ENCODE measurements around the gene NIFK.

DNA sequence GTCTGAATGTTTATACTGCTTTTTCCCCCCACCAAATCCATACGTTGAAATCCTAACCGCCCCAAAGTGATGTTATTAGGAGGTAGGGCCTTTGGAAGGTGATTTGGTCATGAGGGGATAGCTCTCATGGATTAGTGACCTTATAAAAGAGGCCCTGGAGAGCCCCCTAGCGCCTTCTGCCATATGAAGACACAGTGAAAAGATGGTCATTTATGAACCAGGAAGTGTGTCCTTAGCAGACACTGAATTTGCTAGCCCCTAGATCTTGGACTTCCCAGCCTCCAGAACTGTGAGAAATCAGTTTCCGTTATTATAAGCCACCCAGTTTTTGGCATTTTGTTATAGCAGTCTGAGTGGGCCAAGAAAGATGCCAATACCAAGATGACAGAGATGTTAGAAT is 11.5 kb upstream of the NIFK start:
- TF ChIP-seq, protein P1, sequence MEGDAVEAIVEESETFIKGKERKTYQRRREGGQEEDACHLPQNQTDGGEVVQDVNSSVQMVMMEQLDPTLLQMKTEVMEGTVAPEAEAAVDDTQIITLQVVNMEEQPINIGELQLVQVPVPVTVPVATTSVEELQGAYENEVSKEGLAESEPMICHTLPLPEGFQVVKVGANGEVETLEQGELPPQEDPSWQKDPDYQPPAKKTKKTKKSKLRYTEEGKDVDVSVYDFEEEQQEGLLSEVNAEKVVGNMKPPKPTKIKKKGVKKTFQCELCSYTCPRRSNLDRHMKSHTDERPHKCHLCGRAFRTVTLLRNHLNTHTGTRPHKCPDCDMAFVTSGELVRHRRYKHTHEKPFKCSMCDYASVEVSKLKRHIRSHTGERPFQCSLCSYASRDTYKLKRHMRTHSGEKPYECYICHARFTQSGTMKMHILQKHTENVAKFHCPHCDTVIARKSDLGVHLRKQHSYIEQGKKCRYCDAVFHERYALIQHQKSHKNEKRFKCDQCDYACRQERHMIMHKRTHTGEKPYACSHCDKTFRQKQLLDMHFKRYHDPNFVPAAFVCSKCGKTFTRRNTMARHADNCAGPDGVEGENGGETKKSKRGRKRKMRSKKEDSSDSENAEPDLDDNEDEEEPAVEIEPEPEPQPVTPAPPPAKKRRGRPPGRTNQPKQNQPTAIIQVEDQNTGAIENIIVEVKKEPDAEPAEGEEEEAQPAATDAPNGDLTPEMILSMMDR (conservative IDR thresholded peaks at IDR 0.05; ENCODE audit: low read length), result peak; percentile 70
- TF ChIP-seq EZH2phosphoT487 (IDR thresholded peaks at IDR 0.05; ENCODE audit: borderline replicate concordance), result no peak
